Hypothalamus (tissue), 51 donors: Measurements from ENCODE around the gene C11orf68.
"Not testable (repeated sequence)": the region's sequence is repeated elsewhere in the genome, so short reads cannot be mapped to it uniquely, and the experiment has no call there.

Source experiments
- DNase-seq, 51 donors: peaks; one replicate each; lab custom pipeline; 2025; lab: John Stamatoyannopoulos, UW

Gene C11orf68

DNA sequence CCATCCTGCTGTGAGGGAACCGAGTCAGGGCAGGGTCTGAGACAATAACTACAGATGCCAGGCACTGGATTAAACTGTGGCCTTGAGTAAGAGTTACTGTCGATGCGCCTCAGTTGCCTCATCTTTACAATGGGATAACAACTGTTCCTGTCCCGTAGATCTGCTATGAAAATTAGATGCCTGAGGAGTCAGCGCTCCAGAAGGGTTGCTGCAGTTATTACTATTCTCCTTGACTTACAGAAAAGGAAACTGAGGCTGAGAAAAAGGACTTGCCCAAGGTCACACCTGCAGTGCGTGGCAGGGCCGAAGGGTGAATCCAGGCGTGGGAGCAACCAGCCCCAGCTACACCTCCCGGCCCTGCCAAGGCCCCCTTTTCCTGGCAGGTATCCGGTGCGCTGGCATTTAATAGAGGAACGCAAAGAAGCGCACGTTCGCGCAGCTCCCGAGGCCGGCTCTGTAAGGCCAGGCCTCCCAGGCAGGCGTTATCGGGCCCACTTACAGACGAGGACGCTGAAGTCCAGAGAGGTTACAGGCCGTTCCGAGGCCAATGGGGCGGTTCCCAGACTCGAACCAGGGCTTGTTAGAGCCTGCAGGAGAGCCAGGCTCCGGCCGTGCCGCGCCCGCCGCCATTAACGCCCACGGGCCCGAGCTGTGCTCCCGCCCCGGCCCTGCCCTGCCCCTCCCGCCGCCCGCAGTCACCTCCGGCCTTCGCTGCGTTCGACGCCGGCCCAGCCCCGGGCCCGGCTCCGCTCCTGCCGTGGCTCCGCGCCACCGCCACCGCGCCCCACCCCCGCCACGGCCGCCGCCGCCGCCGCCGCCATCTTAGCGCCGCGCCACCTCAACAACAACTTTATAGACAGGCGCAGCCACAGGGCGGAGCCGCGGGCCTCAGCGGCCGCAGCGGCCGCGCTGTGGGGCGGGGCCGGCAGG is at the start of gene C11orf68:
TSS of gene C11orf68 (minus strand) at position 852 of the 930 bp plus-strand sequence. CDS start at position 821, 31 bp downstream.
- peak in 3 of 51 donors; percentile 47 to 56 (median 55) for DNase-seq

DNA sequence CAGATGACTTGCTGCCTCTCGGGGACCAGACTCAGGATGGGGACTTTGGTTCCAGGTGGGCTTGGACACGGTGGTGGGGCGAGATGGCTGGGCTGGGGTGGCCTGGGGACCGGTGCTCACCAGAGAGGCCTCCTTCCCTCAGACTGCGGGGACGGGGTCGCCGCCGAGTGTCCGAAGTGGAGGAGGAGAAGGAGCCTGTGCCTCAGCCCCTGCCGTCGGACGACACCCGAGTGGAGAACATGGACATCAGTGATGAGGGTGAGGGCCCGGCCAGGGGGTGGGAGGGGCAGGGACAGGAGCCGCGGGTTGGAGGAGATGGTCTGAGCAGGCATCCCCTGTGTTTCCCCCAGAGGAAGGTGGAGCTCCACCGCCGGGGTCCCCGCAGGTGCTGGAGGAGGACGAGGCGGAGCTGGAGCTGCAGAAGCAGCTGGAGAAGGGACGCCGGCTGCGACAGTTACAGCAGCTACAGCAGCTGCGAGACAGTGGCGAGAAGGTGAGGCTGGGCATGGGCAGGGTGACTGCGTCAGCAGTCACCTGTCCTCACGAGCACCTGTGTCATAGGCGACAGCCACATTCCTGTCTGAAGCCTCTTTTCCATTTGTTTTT is 48.6 kb upstream of the C11orf68 start:
- DNase-seq, result no peak

DNA sequence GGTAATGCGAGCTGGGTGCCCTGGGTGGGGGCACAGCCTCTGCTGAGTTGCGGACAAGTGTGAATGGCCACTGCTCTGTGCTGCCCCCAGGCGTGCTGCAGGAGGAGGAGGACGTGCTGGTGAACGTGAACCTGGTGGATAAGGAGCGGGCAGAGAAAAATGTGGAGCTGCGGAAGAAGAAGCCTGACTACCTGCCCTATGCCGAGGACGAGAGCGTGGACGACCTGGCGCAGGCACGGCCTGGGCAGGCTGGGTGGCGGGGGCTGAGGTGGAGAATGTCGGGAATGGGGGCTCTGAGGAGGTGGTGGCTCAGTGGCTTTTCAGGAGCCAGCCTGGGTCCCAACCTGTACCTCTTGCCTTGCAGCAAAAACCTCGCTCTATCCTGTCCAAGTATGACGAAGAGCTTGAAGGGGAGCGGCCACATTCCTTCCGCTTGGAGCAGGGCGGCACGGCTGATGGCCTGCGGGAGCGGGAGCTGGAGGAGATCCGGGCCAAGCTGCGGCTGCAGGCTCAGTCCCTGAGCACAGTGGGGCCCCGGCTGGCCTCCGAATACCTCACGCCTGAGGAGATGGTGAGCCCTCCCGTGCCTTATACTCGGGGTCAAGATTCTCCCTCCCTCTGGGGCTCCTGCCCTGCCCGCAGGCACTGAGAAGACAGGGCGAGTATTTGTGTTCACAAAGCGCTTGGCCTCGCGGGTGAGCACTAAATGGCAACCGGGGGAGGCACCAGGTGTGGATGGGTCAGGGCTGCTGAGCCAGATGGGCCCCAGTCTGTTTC is 47.3 kb upstream of the C11orf68 start:
- no peak for DNase-seq

DNA sequence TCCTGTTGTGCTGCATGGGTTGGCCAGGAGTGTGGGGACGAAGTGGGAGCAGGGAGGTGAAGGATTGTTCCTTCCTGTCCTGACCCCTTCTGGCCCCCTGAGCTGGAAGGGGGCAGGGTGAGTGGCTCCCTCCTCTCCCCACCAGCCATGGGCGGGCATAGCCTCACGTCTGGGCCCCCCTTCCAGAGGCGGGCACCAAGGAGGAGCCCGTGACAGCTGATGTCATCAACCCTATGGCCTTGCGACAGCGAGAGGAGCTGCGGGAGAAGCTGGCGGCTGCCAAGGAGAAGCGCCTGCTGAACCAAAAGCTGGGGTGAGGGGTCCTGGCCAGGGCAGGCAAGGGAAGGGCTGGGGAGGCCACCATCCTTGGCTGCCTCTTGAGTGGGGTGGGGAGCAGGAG is 46.0 kb upstream of the C11orf68 start:
- no peak for DNase-seq

DNA sequence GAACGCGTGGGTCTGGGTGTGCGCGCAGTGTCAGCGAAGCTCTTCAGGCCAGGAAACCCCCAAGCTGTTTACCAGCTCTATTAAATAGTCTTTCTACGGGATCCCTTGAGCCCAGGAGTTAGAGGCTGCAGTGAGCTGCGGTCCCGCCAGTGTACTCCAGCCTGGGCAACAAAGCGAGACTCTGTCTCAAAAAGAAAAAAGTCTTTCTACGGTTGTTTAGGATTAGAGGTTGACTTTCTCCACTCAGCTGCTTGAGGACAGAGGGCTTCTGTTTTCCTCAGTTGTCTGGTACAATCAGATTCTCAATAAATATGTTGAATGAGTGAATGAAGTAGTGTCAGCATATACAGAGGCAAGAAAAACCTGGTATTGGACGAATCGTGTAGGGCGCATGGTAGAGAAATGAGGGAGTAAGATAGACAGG is 43.3 kb upstream of the C11orf68 start:
- no peak for DNase-seq

DNA sequence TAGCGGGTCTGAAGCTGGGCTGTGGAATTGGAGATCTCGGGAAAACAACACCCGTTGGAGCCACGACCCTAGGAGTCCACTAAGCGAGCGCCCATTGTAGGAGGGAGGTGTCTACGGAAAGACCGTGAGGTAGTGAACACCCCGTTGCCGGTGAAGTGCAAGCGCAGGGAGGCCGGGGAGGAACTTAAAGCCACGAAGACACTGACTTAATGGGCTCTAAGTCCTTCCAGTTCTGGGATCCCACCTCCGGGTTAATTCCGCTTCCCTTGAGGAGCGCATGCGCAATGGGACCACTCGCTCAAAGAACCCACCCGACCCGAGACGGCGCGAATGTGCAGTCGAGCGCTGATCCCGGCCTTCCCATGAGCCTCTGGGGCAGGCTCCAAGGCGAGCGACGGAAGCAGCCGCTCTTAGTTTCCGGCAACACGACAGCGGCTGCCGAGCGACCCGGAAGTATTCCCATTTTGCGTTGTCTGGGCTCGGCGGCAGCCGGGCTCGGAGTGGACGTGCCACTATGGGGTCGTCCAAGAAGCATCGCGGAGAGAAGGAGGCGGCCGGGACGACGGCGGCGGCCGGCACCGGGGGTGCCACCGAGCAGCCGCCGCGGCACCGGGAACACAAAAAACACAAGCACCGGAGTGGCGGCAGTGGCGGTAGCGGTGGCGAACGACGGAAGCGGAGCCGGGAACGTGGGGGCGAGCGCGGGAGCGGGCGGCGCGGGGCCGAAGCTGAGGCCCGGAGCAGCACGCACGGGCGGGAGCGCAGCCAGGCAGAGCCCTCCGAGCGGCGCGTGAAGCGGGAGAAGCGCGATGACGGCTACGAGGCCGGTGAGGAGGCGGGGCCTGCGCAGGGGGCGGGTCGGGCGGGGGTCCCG is 42.6 kb upstream of the C11orf68 start, which contains the start of gene SART1:
TSS of gene SART1 (plus strand) at position 468 of the 874 bp plus-strand sequence. CDS start at position 515, 47 bp downstream.
- peak; percentile 83 to 99 (median 95) for DNase-seq

DNA sequence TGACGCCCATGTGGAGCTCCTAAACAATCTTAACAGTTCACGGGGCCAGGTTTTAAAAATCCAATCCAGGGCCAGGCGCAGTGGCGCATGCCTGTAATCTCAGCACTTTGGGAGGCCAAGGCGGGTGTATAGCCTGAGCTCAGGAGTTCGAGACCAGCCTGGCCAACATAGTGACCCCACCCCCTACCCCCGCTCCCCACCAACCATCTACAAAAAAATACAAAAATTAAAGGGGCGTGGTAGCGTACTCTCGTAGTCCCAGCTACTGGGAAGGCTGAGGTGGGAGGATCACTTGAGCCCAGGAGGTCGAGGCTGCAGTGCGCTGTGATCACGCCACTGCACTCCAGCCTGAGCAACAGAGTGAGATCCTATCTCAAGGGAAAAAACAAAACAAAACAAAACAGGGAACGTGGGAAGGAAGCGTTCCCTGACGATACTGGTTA is 42.0 kb upstream of the C11orf68 start:
- DNase-seq, result no peak

DNA sequence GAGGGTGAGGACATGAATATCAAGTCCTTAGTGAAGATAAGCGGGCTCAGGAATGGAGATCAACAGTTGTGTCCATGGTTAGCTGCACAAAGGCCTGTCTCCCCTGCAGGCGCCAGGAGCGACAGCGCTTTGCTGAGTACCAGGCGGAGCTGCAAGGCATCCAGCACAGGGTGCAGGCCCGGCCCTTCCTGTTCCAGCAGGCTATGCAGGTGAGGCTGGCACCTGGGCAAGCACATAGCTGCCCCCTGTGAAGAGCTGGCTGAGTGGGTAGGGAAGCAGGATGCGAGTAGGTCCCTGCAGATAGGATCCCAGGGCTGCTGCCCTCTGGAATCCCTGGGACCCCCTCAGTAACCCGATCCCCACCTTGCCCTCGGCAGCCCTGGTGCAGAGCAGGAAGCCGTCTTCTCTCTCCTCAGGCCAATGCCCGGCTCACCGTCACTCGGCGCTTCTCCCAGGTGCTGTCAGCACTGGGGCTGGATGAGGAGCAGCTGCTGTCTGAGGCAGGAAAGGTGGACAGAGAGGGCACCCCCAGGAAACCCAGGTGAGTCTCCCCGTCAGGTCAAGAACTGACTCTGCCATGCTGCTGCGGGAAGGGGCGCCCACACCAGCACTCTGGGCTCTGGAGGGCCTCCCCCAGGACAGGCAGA is 40.0 kb upstream of the C11orf68 start:
- no peak for DNase-seq

DNA sequence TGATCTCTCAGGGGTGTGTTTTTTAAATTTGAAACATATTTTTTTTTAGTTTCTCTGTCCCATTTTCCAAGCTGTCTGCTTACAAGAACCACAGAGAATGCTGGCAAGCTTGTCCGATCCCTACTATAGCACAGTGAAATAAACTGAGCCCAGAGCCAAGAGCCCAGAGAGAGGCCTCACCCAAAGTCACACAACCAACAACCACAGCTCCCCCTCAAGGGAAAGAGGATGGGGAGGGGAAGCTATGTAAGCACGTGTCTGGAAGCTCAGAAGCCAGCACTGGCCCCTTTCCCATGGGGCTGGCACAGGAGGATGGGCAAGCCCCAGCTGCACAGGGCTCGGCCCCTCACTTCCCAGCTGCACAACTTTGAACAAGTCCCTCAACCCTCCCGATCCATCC is 39.4 kb upstream of the C11orf68 start:
- no peak for DNase-seq

DNA sequence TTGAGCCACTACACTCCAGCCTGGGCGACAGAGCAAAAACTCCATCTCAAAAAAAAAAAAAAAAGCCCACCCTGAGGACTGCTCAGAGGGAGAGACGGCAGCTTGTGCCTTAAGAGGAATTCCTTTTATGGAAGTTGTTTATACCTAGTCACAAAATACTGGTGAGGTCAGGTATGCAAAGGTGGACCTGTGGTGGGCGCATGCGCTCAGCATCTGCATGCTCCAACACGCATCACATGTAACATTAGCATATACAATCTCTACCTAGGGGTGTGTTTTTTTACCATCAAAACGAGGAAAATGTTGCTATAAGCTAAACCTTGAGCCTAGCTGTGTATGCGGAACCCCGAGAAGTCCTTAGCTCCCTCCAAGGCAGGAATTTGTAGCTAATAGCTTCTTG is 35.9 kb upstream of the C11orf68 start:
- DNase-seq, result no peak

DNA sequence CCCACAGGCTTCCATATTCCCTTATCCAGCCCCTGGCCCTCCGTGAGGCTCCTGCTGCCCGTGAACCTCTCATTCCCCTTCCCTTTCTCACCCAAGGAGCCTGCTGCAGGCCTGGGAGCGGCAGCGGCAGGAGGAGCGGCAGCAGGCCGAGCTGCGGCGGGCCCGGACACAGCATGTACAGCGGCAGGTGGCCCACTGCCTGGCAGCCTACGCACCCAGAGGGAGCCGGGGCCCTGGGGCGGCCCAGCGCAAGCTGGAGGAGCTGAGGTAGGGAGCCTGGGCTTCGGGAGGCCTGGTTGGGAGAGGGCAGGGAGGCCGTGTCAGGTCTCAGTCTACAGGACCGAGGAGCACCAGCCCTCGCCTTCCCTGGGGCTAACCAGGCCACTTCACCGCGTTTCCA is 34.6 kb upstream of the C11orf68 start:
- no peak for DNase-seq

DNA sequence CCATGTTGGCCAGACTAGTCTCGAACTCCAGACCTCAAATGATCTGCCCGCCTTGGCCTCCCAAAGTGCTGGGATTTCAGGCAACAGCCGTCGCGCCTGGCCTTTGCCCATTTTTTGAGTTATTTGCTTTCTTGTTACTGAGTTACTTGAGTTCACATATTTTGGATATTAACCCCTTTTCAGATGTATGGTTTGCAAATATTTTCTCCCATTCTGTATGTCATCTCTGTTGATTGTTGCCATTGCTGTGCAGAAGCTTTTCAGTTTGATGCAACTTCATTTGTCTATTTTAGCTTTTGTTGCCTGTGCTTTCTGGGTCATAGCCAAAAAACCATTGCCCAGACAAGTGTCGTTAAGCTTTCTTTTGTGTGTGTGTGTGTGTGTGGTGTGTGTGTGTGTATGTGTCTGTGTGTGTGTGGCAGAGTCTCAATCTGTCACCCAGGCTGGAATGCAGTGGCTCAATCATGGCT is 33.2 kb upstream of the C11orf68 start:
- no peak for DNase-seq

DNA sequence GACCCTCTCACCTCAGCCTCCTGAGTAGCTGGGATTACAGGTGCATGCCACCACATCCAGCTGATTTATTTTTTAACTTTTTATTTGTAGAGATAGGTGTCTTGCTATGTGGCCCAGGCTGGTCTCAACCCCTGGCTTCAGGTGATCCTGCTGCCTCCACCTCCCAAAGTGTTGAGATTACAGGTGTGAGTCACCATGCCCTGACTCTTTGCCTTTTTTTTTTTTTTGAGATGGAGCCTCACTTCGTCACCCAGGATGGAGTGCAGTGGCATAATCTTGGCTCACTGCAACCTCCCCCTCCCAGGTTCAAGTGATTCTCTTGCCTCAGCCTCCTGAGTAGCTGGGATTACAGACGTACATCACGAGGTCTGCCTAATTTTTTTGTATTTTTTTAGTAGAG is 32.8 kb upstream of the C11orf68 start:
- not testable (repeated sequence) for DNase-seq

DNA sequence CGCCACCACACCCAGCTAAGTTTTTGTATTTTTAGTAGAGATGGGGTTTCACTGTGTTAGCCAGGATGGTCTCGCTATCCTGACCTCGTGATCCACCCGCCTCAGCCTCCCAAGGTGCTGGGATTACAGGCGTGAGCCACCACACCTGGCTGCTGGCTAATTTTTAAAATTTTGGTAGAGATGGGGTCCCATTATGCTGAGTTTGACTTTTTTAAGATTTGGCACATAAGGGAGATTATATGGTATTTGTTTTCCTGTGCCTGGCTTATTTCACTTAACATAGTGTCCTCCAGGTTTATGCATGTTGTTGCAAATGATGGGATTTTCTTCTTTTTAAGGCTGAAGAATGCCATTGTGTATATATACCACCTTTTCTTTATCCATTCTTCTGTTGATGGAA is 31.8 kb upstream of the C11orf68 start:
- not testable (repeated sequence) for DNase-seq

DNA sequence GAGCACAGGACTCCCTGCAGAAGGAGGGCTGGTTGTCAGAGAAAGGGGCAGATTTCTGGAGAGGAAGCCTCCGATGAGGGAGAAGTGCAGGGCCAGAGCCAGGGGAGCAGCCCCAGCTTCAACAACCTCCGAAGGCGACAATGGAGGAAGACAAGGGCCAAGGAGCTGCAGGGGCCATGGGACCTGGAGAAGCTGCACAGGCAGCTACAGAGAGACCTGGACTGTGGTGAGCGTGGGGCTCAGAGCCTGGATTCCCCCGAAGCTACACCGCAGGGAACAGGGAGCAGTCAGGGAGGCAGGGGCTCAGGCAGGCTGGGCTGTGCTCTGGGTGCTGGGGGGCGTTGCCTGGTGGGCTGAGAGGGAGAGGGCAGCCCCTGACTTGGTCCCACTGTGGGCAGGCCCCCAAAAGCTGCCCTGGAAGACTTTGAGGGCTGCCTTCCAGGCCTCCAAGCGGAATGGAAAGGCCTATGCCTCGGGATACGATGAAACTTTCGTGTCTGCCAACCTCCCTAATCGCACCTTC is 28.8 kb upstream of the C11orf68 start:
- no peak for DNase-seq

DNA sequence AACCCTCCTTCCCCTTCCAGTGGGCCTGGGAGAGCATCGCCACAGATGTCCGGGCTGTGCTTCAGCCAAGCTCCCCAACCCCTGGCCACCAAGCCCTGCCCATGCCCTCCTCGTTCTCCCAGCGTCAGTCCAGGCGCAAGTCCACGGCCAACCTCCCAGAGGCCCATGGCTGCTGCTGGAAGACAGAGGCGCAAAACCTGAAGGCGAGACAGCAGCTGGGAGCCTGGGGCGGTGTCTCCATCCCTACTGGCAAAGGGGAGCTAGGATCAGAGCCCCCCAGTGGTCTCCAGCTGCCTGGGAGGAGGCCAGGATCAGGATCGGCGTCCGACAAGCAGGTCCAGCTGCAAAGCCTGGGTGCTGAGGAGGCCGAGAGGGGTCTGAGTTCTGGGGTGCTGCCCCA is 28.3 kb upstream of the C11orf68 start:
- DNase-seq, result no peak

DNA sequence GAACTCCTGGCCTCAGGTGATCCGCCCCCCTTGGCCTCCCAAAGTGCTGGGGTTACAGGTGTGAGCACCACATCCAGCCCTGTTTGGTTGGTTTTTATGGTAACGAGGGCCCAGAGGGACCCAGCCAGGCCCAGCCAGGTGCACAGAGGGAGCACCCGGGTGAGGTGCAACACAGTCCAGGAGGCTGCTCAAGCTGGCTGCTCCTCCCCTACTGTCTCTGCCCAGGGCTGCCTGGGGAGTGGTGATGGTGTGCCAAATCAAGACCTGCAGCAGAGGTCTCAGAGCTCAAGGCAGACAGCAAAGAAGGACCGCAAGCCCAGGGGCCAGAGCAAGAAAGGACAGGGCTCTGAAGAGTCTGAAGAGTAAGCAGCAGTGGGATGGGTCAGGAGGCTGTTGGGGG is 27.8 kb upstream of the C11orf68 start:
- no peak for DNase-seq

DNA sequence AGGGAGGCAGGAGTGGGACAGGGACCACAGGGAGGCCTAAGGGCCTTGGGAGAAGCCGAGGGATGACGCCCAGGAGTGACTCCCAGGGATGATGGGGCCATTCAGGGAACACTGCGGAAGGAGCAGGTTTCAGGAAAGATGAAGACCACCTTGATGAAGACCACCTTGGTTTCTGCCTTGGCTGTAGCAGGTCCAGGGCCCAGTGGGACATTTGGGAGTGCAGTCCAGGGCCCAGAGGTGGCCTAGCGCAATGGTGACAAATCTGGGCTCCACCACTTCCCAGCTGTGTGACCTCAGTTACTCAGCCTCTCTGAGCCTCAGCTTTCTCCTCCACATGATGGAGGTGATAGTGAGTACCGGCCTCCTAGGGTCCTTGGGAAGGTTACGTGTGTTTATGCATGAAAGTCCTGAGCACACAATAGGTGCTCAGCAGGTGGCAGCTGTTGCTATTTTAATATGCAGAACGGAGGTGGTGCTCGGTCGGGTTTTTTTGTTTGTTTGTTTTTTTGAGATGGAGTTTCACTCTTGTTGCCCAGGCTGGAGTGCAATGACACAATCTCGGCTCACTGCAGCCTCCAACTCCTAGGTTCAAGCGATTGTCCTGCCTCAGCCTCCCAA is 27.2 kb upstream of the C11orf68 start:
- no peak for DNase-seq
